LHCN-M2 (cell line): Measurements from ENCODE around the gene TBXA2R. TPM values are rescaled to one million over a fixed set of nuclear protein-coding genes. Genes with fewer than 3 reads are reported as not detected.

ENCODE experiments used
- DNase-seq: peaks from one replicate; pipeline ENCODE4 v3.0.0-alpha.2; 2012; ENCODE audit warnings: low read depth
- total RNA-seq: library from RNA; depleted of rRNA; stranded (reverse); fragments of >200 nt; gene quantifications from 2 replicates; pipeline ENCODE4 v1.2.3, GENCODE V29; 2014; rRNA removed

The TBXA2R gene
- total RNA-seq, 1 experiment from 2014 or later: 0.57 TPM

- no peak for DNase-seq
Observed at GRCh38 chr19:3555653-3556422, 50.8 kb downstream of the TBXA2R start.

GRCh38 chr19:3554254-3555083 lies 52.2 kb downstream of the TBXA2R start:
- DNase-seq: no peak

GRCh38 chr19:3551792-3552095 lies 54.9 kb downstream of the TBXA2R start:
- DNase-seq: no peak

DNA sequence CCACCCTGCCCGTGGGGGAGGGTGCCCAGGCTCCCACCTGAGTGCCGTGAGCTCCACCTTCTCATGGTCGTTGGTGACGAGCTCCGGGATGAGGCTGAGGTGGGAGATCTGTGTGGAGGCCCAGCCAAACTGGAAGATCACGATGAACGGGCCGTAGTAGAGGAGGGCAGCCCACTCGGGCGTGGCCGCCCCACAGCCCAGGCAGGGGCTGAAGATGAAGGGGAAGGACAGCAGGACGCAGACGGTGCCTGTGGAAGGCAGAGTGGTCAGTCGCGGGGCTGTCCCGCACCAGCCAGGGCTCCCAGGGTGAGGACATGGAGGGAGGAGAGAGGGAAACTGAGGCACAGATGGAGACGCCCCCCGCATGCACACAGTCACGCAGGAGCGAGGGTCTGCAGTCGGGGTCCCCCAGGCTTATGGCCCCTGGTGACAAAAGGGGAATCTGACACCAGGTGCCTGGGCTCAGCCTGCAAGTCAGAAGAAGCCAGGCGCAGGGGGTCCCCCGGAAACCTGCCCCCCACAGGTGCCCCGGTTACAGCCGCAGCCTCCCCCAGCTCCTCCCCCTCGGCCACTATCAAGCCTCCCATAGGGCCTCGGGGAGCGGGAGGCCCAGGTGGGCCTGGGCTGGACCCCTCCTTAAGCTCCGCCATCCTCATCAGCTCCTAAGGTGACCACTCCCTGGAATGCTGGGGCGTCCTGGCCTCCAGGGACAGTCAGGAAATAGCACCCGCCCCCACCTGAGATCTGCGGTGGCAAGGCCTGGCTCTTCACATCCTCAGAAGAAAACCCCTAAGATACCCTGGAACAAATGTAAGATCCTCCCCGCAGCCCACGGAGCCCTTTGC lies 55.5 kb downstream of the TBXA2R start:
- no peak for DNase-seq

DNA sequence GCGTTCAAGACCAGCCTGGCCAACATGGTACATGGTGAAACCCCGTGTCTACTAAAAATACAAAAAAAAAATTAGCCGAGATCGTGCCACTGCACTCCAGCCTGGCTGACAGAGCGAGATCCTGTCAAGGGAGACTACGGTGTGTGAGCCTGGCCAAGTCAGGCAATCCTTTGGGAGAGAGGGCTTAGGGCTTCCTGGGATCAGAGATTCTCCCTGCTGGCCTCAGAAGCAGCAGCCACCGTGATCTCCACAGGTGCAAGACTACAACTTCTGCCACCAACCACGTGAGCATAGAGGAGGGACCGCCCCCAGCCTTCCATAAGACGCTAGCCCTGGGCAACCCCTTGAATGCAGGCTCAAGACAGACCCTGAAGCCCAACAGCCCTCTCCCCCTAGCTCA lies 56.9 kb downstream of the TBXA2R start:
- no peak for DNase-seq

GRCh38 chr19:3548606-3549005 lies 58.1 kb downstream of the TBXA2R start:
- DNase-seq: no peak

GRCh38 chr19:3547767-3548282 lies 58.9 kb downstream of the TBXA2R start:
- no peak for DNase-seq

- no peak for DNase-seq
Observed at GRCh38 chr19:3547301-3547731, 59.4 kb downstream of the TBXA2R start.

GRCh38 chr19:3546119-3546518 lies 60.6 kb downstream of the TBXA2R start:
- no peak for DNase-seq

DNA sequence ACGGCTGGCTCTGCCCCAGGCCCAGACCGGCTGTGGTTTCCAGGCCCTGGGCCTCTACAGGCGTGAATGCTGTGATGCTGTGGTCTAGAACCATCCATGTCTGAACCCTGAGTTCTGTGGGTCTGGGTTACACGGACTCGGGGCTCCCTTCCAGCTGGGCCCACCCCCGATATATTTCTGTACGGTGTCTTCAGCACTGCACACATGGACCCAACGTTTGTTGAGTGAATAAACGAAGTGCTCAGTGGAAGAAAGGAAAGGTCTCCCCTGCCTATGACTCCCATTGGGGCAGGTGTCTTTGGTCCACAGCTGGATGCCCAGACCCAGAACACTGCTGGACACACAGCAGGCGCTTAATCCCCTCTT lies 61.0 kb downstream of the TBXA2R start:
- DNase-seq: no peak

- peak; percentile 49 for DNase-seq
Observed at GRCh38 chr19:3544742-3545668, 61.7 kb downstream of the TBXA2R start.

Other genes with a start within 250 kb of the TBXA2R start
- 53.3 and 61.3 TPM in 2 replicates for gene NFIC, start 240.3 kb downstream of the TBXA2R start, total RNA-seq
- 0.40 TPM in 1 of 2 replicates, not detected in the other for gene SMIM24, start 126.3 kb downstream of the TBXA2R start, total RNA-seq
- not detected in 2 replicates for gene SMIM44, start 123.4 kb downstream of the TBXA2R start, total RNA-seq
- gene DOHH, start 106.2 kb downstream of the TBXA2R start, total RNA-seq: 25.0 and 26.2 TPM in 2 replicates
- gene FZR1, start 100.6 kb downstream of the TBXA2R start, total RNA-seq: 56.5 and 60.1 TPM in 2 replicates
- gene TEKTIP1, start 67.7 kb downstream of the TBXA2R start, total RNA-seq: not detected in 2 replicates
- gene MFSD12, start 49.3 kb downstream of the TBXA2R start, total RNA-seq: 115 and 145 TPM in 2 replicates
- gene HMG20B, start 33.9 kb downstream of the TBXA2R start, total RNA-seq: 127 and 135 TPM in 2 replicates
- gene GIPC3, start 21.4 kb downstream of the TBXA2R start, total RNA-seq: 0.06 and 0.17 TPM in 2 replicates
- gene CACTIN, start 19.9 kb upstream of the TBXA2R start, total RNA-seq: 32.3 and 35.8 TPM in 2 replicates
- 26.4 and 29.0 TPM in 2 replicates for gene PIP5K1C, start 93.6 kb upstream of the TBXA2R start, total RNA-seq
- not detected in 2 replicates for gene TJP3, start 101.5 kb upstream of the TBXA2R start, total RNA-seq
- 19.3 and 28.5 TPM in 2 replicates for gene APBA3, start 154.8 kb upstream of the TBXA2R start, total RNA-seq
- gene MRPL54, start 155.8 kb upstream of the TBXA2R start, total RNA-seq: 38.0 and 50.2 TPM in 2 replicates
- gene RAX2, start 165.4 kb upstream of the TBXA2R start, total RNA-seq: not detected in 2 replicates
- not detected in 2 replicates for gene MATK, start 179.5 kb upstream of the TBXA2R start, total RNA-seq